Epithelial cell of proximal tubule (primary cell): ENCODE results near the gene TINAGL1. TPM values are rescaled to one million over a fixed set of nuclear protein-coding genes. Genes with fewer than 3 reads are reported as not detected.

Experiments
- DNase-seq: peaks from one replicate; pipeline ENCODE4 v3.0.0-alpha.2; 2011; ENCODE audit warnings: low read depth
- H3K4me3 ChIP-seq: 2 replicates; pipeline ENCODE4 v1.5.1; 2011; ENCODE audit warnings: low read depth, mild to moderate bottlenecking, low read length
- total RNA-seq: library from RNA; depleted of rRNA; stranded (reverse); fragments of >200 nt; gene quantifications from 2 replicates; pipeline ENCODE4 v1.2.3, GENCODE V29; 2015
- TF ChIP-seq, protein P1 (sequence below): conservative IDR thresholded peaks from 2 replicates; pipeline ENCODE4 v1.5.1; 2012; ENCODE audit warnings: low read depth, mild to moderate bottlenecking, low read length

Gene TINAGL1
- total RNA-seq, 1 donor from 2014 or later: 230 TPM

GRCh38 chr1:31591425-31592093, 15.2 kb downstream of the TINAGL1 start:
- TF ChIP-seq, protein P1, sequence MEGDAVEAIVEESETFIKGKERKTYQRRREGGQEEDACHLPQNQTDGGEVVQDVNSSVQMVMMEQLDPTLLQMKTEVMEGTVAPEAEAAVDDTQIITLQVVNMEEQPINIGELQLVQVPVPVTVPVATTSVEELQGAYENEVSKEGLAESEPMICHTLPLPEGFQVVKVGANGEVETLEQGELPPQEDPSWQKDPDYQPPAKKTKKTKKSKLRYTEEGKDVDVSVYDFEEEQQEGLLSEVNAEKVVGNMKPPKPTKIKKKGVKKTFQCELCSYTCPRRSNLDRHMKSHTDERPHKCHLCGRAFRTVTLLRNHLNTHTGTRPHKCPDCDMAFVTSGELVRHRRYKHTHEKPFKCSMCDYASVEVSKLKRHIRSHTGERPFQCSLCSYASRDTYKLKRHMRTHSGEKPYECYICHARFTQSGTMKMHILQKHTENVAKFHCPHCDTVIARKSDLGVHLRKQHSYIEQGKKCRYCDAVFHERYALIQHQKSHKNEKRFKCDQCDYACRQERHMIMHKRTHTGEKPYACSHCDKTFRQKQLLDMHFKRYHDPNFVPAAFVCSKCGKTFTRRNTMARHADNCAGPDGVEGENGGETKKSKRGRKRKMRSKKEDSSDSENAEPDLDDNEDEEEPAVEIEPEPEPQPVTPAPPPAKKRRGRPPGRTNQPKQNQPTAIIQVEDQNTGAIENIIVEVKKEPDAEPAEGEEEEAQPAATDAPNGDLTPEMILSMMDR: no peak
- DNase-seq: peak; percentile 79

GRCh38 chr1:31592132-31592531, 15.8 kb downstream of the TINAGL1 start:
- DNase-seq: no peak
- H3K4me3 ChIP-seq: no peak overlapping the region
- TF ChIP-seq, protein P1: no peak

More at GRCh38 chr1:31591425-31592093, 15.2 kb downstream of the TINAGL1 start:
- H3K4me3 ChIP-seq: no peak overlapping the region

DNA sequence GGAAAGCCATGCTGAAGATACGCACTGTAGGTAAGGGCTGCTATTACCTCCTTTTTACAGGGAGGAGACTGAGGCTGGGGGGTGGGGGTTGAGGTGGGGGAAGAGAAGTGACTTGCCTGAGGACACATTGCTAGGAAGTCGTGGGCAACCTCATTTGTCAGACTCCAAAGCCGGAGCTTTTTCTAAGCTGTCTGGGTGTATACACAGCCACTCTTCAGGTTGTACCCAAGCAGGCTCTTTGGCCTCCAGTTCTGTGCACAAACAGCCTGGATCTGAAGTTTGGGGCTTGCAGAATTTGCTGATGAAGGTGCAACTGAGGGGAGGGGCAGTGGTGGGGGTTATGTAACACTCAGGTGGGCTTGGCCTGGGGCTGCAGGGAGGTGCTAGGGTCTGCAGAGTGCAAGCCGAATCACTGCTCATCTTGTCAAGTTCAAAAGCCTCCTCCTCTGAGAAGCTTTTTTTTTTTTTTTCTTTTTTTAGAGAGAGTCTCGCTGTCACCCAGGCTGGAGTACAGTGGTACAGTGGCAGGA, 16.9 kb downstream of the TINAGL1 start:
- no peak overlapping the region for H3K4me3 ChIP-seq
- DNase-seq: no peak
- TF ChIP-seq, protein P1: no peak

GRCh38 chr1:31593770-31594632, 17.7 kb downstream of the TINAGL1 start:
- no peak for DNase-seq
- H3K4me3 ChIP-seq: no peak overlapping the region

GRCh38 chr1:31595836-31596736, 19.8 kb downstream of the TINAGL1 start:
- no peak for DNase-seq
- H3K4me3 ChIP-seq: no peak overlapping the region
- TF ChIP-seq, protein P1: no peak

More at GRCh38 chr1:31593770-31594632, 17.7 kb downstream of the TINAGL1 start:
- TF ChIP-seq, protein P1: peak; percentile 96

DNA sequence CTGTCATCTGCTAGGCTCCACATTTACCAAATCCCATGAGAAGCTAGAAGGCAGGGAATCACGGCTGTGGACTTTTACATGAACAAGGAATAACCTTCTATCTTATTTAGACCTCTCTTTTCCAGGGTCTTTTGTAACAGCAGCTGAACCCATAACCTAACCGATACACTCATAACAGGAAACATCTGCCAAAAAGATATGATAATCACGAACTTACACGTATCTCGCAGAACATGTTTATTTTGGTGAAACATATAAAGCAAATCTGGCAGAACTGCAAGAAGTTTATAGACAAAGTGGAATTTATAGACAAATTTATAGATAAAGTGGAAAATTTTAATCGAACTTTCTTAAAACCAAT, 20.4 kb downstream of the TINAGL1 start:
- no peak for DNase-seq
- H3K4me3 ChIP-seq: no peak overlapping the region
- TF ChIP-seq, protein P1: no peak
